Activated CD4-positive, alpha-beta T cell treated with anti-CD3 and anti-CD28 coated beads, Interleukin-2, amount 10 ng/mL, durations not matched to agents 7 days and 5 days (primary cell): ENCODE data around the gene CCR3. TPM values are rescaled to one million over a fixed set of nuclear protein-coding genes. Genes with fewer than 3 reads are reported as not detected.

Experiments used
- CTCF ChIA-PET: fragments of 350-600 bp; sonication (Branson Sonifier 250); formaldehyde crosslinking; loops from one replicate; lab custom pipeline; 2021; ENCODE audit warnings: antibody characterized with exemption; lab: Charles Lee
- POLR2A ChIA-PET: fragments of 350-600 bp; sonication (Branson Sonifier 250); formaldehyde crosslinking; loops from one replicate; lab custom pipeline; 2021; ENCODE audit warnings: antibody characterized with exemption; lab: Charles Lee
- DNase-seq: peaks from one replicate; pipeline ENCODE4 v3.0.0-alpha.2; 2020
- H3K27ac Mint-ChIP-seq: one replicate; pipeline ENCODE4 v1.8.0; 2021; ENCODE audit warnings: mild to moderate bottlenecking, moderate library complexity, mixed read lengths
- H3K27me3 Mint-ChIP-seq: one replicate; pipeline ENCODE4 v1.8.0; 2021; ENCODE audit warnings: mixed read lengths
- H3K36me3 Mint-ChIP-seq: one replicate; pipeline ENCODE4 v1.8.0; 2021; ENCODE audit warnings: low read depth, mixed read lengths
- H3K4me1 Mint-ChIP-seq: one replicate; pipeline ENCODE4 v1.8.0; 2021; ENCODE audit warnings: mixed read lengths
- H3K4me3 Mint-ChIP-seq: one replicate; pipeline ENCODE4 v1.8.0; 2021; ENCODE audit warnings: mild to moderate bottlenecking, moderate library complexity, mixed read lengths
- H3K9me3 Mint-ChIP-seq: one replicate; pipeline ENCODE4 v1.8.0; 2021; ENCODE audit warnings: mixed read lengths
- total RNA-seq, 2 experiments: library from RNA; stranded (reverse); gene quantifications; one replicate each; pipeline ENCODE4 v1.2.3, GENCODE V29; 2021

The CCR3 gene
- total RNA-seq, 2 experiments from 2014 or later = not detected

GRCh38 chr3:46228260-46229242 is 13.7 kb upstream of the CCR3 start:
- Mint-ChIP-seq H3K4me3 (no peak overlapping the region), H3K9me3 (peaks cover 4% of the 10 kb centered on the region), H3K27ac (no peak overlapping the region), H3K27me3 (peaks cover 55% of the 10 kb centered on the region), H3K36me3 (peaks cover 3% of the 10 kb centered on the region), H3K4me1 (peaks cover 12% of the 10 kb centered on the region)
- ChIA-PET POLR2A (no interaction called here), CTCF (no interaction called here)
- no peak for DNase-seq

- Mint-ChIP-seq H3K27me3 (peaks cover 43% of the 10 kb centered on the region), H3K36me3 (peaks cover 3% of the 10 kb centered on the region), H3K4me1 (peaks cover 12% of the 10 kb centered on the region), H3K9me3 (peaks cover 3% of the 10 kb centered on the region), H3K27ac (no peak overlapping the region), H3K4me3 (no peak overlapping the region)
- DNase-seq = no peak
- CTCF ChIA-PET = no interaction called here
- POLR2A ChIA-PET = no interaction called here
These were observed 10.9 kb upstream of the CCR3 start for GRCh38 chr3:46231323-46231722.

GRCh38 chr3:46233194-46233593 is 9.1 kb upstream of the CCR3 start:
- no peaks in the 10 kb centered on the region for H3K36me3 Mint-ChIP-seq

GRCh38 chr3:46235425-46235824 is 6.8 kb upstream of the CCR3 start:
- CTCF ChIA-PET = interaction anchor here (1.0 to 1.3 kb wide), 3 partner anchors 17 to 133 kb away, joined by 3 read pairs; no protein-coding TSS in a partner anchor
- POLR2A ChIA-PET = no interaction called here
- no peak overlapping the region for H3K4me3 Mint-ChIP-seq
- no peak overlapping the region for H3K27ac Mint-ChIP-seq
- H3K36me3 Mint-ChIP-seq = no peaks in the 10 kb centered on the region
- no peaks in the 10 kb centered on the region for H3K4me1 Mint-ChIP-seq
- H3K9me3 Mint-ChIP-seq = no peaks in the 10 kb centered on the region
- peaks cover 49% of the 10 kb centered on the region for H3K27me3 Mint-ChIP-seq
- no peak for DNase-seq

More at GRCh38 chr3:46233194-46233593, 9.1 kb upstream of the CCR3 start:
- Mint-ChIP-seq H3K4me1 (peaks cover 9% of the 10 kb centered on the region), H3K27me3 (peaks cover 41% of the 10 kb centered on the region), H3K9me3 (no peaks in the 10 kb centered on the region), H3K27ac (no peak overlapping the region), H3K4me3 (no peak overlapping the region)
- CTCF ChIA-PET = interaction anchor here (0.8 to 1.2 kb wide), 5 partner anchors 17 to 154 kb away, joined by 3 read pairs; partner anchors contain the start of gene CCR5
- POLR2A ChIA-PET = no interaction called here
- DNase-seq = no peak

GRCh38 chr3:46236294-46237054 is 5.8 kb upstream of the CCR3 start:
- no peaks in the 10 kb centered on the region for H3K9me3 Mint-ChIP-seq
- no peak overlapping the region for H3K27ac Mint-ChIP-seq
- peaks cover 46% of the 10 kb centered on the region for H3K27me3 Mint-ChIP-seq
- H3K36me3 Mint-ChIP-seq = no peaks in the 10 kb centered on the region
- H3K4me3 Mint-ChIP-seq = no peak overlapping the region
- H3K4me1 Mint-ChIP-seq = no peaks in the 10 kb centered on the region
- DNase-seq = no peak
- CTCF ChIA-PET = interaction anchor here (1.4 kb wide), 1 partner anchor 132 kb away, joined by 4 read pairs; no protein-coding TSS in a partner anchor
- POLR2A ChIA-PET = no interaction called here

GRCh38 chr3:46238386-46238785 is 3.9 kb upstream of the CCR3 start:
- ChIA-PET POLR2A (no interaction called here), CTCF (no interaction called here)
- H3K36me3 Mint-ChIP-seq = no peaks in the 10 kb centered on the region
- H3K4me3 Mint-ChIP-seq = no peak overlapping the region
- H3K9me3 Mint-ChIP-seq = no peaks in the 10 kb centered on the region
- DNase-seq = no peak
- H3K4me1 Mint-ChIP-seq = peaks cover 6% of the 10 kb centered on the region
- no peak overlapping the region for H3K27ac Mint-ChIP-seq
- H3K27me3 Mint-ChIP-seq = peaks cover 52% of the 10 kb centered on the region

- H3K36me3 Mint-ChIP-seq = no peaks in the 10 kb centered on the region
- H3K27ac Mint-ChIP-seq = no peak overlapping the region
- H3K4me3 Mint-ChIP-seq = no peak overlapping the region
- H3K9me3 Mint-ChIP-seq = no peaks in the 10 kb centered on the region
- H3K27me3 Mint-ChIP-seq = peaks cover 57% of the 10 kb centered on the region
- H3K4me1 Mint-ChIP-seq = peaks cover 6% of the 10 kb centered on the region
- DNase-seq = no peak
- POLR2A ChIA-PET = no interaction called here
- CTCF ChIA-PET = interaction anchor here (1.1 kb wide), 1 partner anchor 30 kb away, joined by 3 read pairs; no protein-coding TSS in a partner anchor
These were observed 2.8 kb upstream of the CCR3 start for GRCh38 chr3:46239301-46239938.

GRCh38 chr3:46239952-46240351 is 2.3 kb upstream of the CCR3 start:
- POLR2A ChIA-PET = no interaction called here
- Mint-ChIP-seq H3K36me3 (no peaks in the 10 kb centered on the region), H3K27ac (no peak overlapping the region), H3K4me1 (peaks cover 6% of the 10 kb centered on the region), H3K27me3 (peaks cover 57% of the 10 kb centered on the region), H3K4me3 (no peak overlapping the region), H3K9me3 (no peaks in the 10 kb centered on the region)
- DNase-seq = no peak
- CTCF ChIA-PET = interaction anchor here (1.1 kb wide), 1 partner anchor 30 kb away, joined by 3 read pairs; no protein-coding TSS in a partner anchor

GRCh38 chr3:46243560-46243959 is 1.3 kb downstream of the CCR3 start:
- no peaks in the 10 kb centered on the region for H3K9me3 Mint-ChIP-seq
- H3K4me1 Mint-ChIP-seq = peaks cover 6% of the 10 kb centered on the region
- no peak overlapping the region for H3K27ac Mint-ChIP-seq
- DNase-seq = no peak
- POLR2A ChIA-PET = no interaction called here
- peaks cover 36% of the 10 kb centered on the region for H3K27me3 Mint-ChIP-seq
- H3K4me3 Mint-ChIP-seq = no peak overlapping the region
- CTCF ChIA-PET = interaction anchor here (1.2 to 1.4 kb wide), 2 partner anchors 28 to 44 kb away, joined by 3 read pairs; no protein-coding TSS in a partner anchor
- no peaks in the 10 kb centered on the region for H3K36me3 Mint-ChIP-seq

GRCh38 chr3:46245146-46245545 is 2.9 kb downstream of the CCR3 start:
- no peak for DNase-seq
- ChIA-PET CTCF (interaction anchor here (0.6 to 1.2 kb wide), 3 partner anchors 31 to 297 kb away, joined by 3 to 4 read pairs (median 3); no protein-coding TSS in a partner anchor), POLR2A (no interaction called here)
- Mint-ChIP-seq H3K36me3 (no peaks in the 10 kb centered on the region), H3K9me3 (no peaks in the 10 kb centered on the region), H3K27ac (no peak overlapping the region), H3K27me3 (peaks cover 23% of the 10 kb centered on the region), H3K4me1 (peaks cover 6% of the 10 kb centered on the region), H3K4me3 (no peak overlapping the region)

- CTCF ChIA-PET = interaction anchor here (0.7 to 0.8 kb wide), 2 partner anchors 19 to 38 kb away, joined by 3 read pairs; no protein-coding TSS in a partner anchor
- no peaks in the 10 kb centered on the region for H3K36me3 Mint-ChIP-seq
- H3K9me3 Mint-ChIP-seq = peaks cover 4% of the 10 kb centered on the region
- H3K27ac Mint-ChIP-seq = no peak overlapping the region
- H3K4me1 Mint-ChIP-seq = no peaks in the 10 kb centered on the region
- H3K27me3 Mint-ChIP-seq = peaks cover 48% of the 10 kb centered on the region
- H3K4me3 Mint-ChIP-seq = no peak overlapping the region
- POLR2A ChIA-PET = no interaction called here
- no peak for DNase-seq
These were observed 10.7 kb downstream of the CCR3 start for GRCh38 chr3:46252980-46253379.

GRCh38 chr3:46258525-46258924 is 16.3 kb downstream of the CCR3 start:
- H3K36me3 Mint-ChIP-seq = peaks cover 11% of the 10 kb centered on the region

More at GRCh38 chr3:46258525-46258924, 16.3 kb downstream of the CCR3 start:
- peaks cover 48% of the 10 kb centered on the region for H3K27me3 Mint-ChIP-seq
- ChIA-PET POLR2A (no interaction called here), CTCF (no interaction called here)
- H3K4me3 Mint-ChIP-seq = no peak overlapping the region
- DNase-seq = no peak
- H3K9me3 Mint-ChIP-seq = peaks cover 24% of the 10 kb centered on the region
- H3K4me1 Mint-ChIP-seq = peaks cover 14% of the 10 kb centered on the region
- no peak overlapping the region for H3K27ac Mint-ChIP-seq
